Measurements from ENCODE around the gene ITGBL1. TPM values are rescaled to one million over a fixed set of nuclear protein-coding genes. Genes with fewer than 3 reads are reported as not detected.

ITGBL1 gene
- total RNA-seq, 1 experiment from 2014 or later: not detected

GRCh38 chr13:101493541-101493940, 41.1 kb downstream of the ITGBL1 start:
- H3K9me3 ChIP-seq: no peaks in the 10 kb centered on the region
- no peak overlapping the region for H3K4me3 ChIP-seq (ENCODE audit: low read depth, low read length)
- no peak for DNase-seq
- ChIA-PET POLR2A (no interaction called here), CTCF (no interaction called here)
- no peak overlapping the region for H3K27ac Mint-ChIP-seq (ENCODE audit: unreplicated experiment)
- intact Hi-C loops (cut with micrococcal nuclease; ENCODE audit: unreplicated experiment): no loop called here
- no peaks in the 10 kb centered on the region for H3K27me3 ChIP-seq (replicated peaks; ENCODE audit: control insufficient read depth, insufficient read depth, low read length)
- peaks cover 7% of the 10 kb centered on the region for H3K27me3 Mint-ChIP-seq (ENCODE audit: insufficient read depth, unreplicated experiment)
- BruUV-seq (replicated peaks): no TSS peak
- no peaks in the 10 kb centered on the region for H3K9me3 Mint-ChIP-seq (ENCODE audit: unreplicated experiment)
- H3K4me3 Mint-ChIP-seq (ENCODE audit: unreplicated experiment): no peak overlapping the region
- H3K36me3 Mint-ChIP-seq (ENCODE audit: insufficient read depth, unreplicated experiment): no peaks in the 10 kb centered on the region
- H3K36me3 ChIP-seq (ENCODE audit: control insufficient read depth, insufficient read depth, low read length): no peaks in the 10 kb centered on the region
- H3K4me1 Mint-ChIP-seq (ENCODE audit: low read depth, unreplicated experiment): no peaks in the 10 kb centered on the region
- no peak for TF ChIP-seq CTCF (IDR thresholded peaks at IDR 0.05; ENCODE audit: insufficient read depth in 1 of 2, low read depth in 1 of 2, low read length in 1 of 2, severe bottlenecking in 1 of 2, unreplicated experiment in 1 of 2)
- no peaks in the 10 kb centered on the region for H3K4me1 ChIP-seq

- Mint-ChIP-seq H3K4me3 (ENCODE audit: unreplicated experiment) (no peak overlapping the region), H3K9me3 (ENCODE audit: unreplicated experiment) (no peaks in the 10 kb centered on the region), H3K4me1 (ENCODE audit: low read depth, unreplicated experiment) (no peaks in the 10 kb centered on the region), H3K27me3 (ENCODE audit: insufficient read depth, unreplicated experiment) (peaks cover 11% of the 10 kb centered on the region), H3K36me3 (ENCODE audit: insufficient read depth, unreplicated experiment) (no peaks in the 10 kb centered on the region), H3K27ac (ENCODE audit: unreplicated experiment) (no peak overlapping the region)
- no peaks in the 10 kb centered on the region for H3K4me1 ChIP-seq
- no peak for DNase-seq
- intact Hi-C loops (cut with micrococcal nuclease; ENCODE audit: unreplicated experiment): no loop called here
- ChIA-PET POLR2A (no interaction called here), CTCF (no interaction called here)
- H3K4me3 ChIP-seq (ENCODE audit: low read depth, low read length): no peak overlapping the region
- H3K9me3 ChIP-seq: no peaks in the 10 kb centered on the region
- BruUV-seq (replicated peaks): no TSS peak
- no peak for TF ChIP-seq CTCF (IDR thresholded peaks at IDR 0.05; ENCODE audit: insufficient read depth in 1 of 2, low read depth in 1 of 2, low read length in 1 of 2, severe bottlenecking in 1 of 2, unreplicated experiment in 1 of 2)
- no peaks in the 10 kb centered on the region for H3K27me3 ChIP-seq (replicated peaks; ENCODE audit: control insufficient read depth, insufficient read depth, low read length)
- H3K36me3 ChIP-seq (ENCODE audit: control insufficient read depth, insufficient read depth, low read length): no peaks in the 10 kb centered on the region
Observed at GRCh38 chr13:101499406-101499805, 46.9 kb downstream of the ITGBL1 start.

- no peaks in the 10 kb centered on the region for H3K4me1 ChIP-seq
- no peaks in the 10 kb centered on the region for H3K9me3 ChIP-seq
- H3K36me3 ChIP-seq (ENCODE audit: control insufficient read depth, insufficient read depth, low read length): no peaks in the 10 kb centered on the region
- CTCF ChIA-PET: no interaction called here
- no TSS peak for BruUV-seq (replicated peaks)
- Mint-ChIP-seq H3K4me3 (ENCODE audit: unreplicated experiment) (no peak overlapping the region), H3K9me3 (ENCODE audit: unreplicated experiment) (no peaks in the 10 kb centered on the region), H3K36me3 (ENCODE audit: insufficient read depth, unreplicated experiment) (no peaks in the 10 kb centered on the region), H3K4me1 (ENCODE audit: low read depth, unreplicated experiment) (no peaks in the 10 kb centered on the region), H3K27me3 (ENCODE audit: insufficient read depth, unreplicated experiment) (peaks cover 9% of the 10 kb centered on the region), H3K27ac (ENCODE audit: unreplicated experiment) (no peak overlapping the region)
- TF ChIP-seq CTCF (IDR thresholded peaks at IDR 0.05; ENCODE audit: insufficient read depth in 1 of 2, low read depth in 1 of 2, low read length in 1 of 2, severe bottlenecking in 1 of 2, unreplicated experiment in 1 of 2): no peak
- intact Hi-C loops (cut with micrococcal nuclease; ENCODE audit: unreplicated experiment): no loop called here
- no peaks in the 10 kb centered on the region for H3K27me3 ChIP-seq (replicated peaks; ENCODE audit: control insufficient read depth, insufficient read depth, low read length)
- no peak for DNase-seq
- POLR2A ChIA-PET: no interaction called here
- no peak overlapping the region for H3K4me3 ChIP-seq (ENCODE audit: low read depth, low read length)
Observed at GRCh38 chr13:101502618-101503017, 50.1 kb downstream of the ITGBL1 start.

All from Caco-2 (cell line).